ENCODE results near the gene ETAA1.

- TF ChIP-seq ZNF274 (IDR thresholded peaks at IDR 0.05; ENCODE audit: low read depth, low read length), result no peak
- TF ChIP-seq SUZ12 (IDR thresholded peaks at IDR 0.05; ENCODE audit: extremely low read depth, insufficient read depth, insufficient read length), result no peak
Measured at GRCh38 chr2:67446491-67446911, 49.4 kb downstream of the ETAA1 start.

All from NT2/D1 (cell line).